ENCODE measurements around the gene RTEL1. TPM values are rescaled to one million over a fixed set of nuclear protein-coding genes. Genes with fewer than 3 reads are reported as not detected.
A peak's percentile ranks its signal among the peaks of the same experiment; 100 is the strongest.

RTEL1 gene
- 10 to 100 TPM in 1 of 2 donors, 1 to 10 TPM in 1; 7.3 to 50.4 TPM for total RNA-seq

GRCh38 chr20:63657937-63658748, at the start of gene RTEL1:
Gene RTEL1, plus strand, starts transcription at chr20:63658312. Its CDS starts 1,091 bp downstream, at chr20:63659403.
- Histone ChIP-seq H3K36me3 (replicated peaks in 1 of 2; ENCODE audit: insufficient read depth in 1 of 2, low read depth in 2 of 2) (peaks cover 0 to 1% of the 10 kb centered on the region in 2 donors), H3K4me3 (peak within 1 kb of the TSS; percentile 39 to 70), H3K27me3 (no peaks in the 10 kb centered on the region), H3K27ac (peak within 1 kb of the TSS; percentile 65 to 86 (median 75)), H3K4me1 (peaks cover 31% of the 10 kb centered on the region), H3K9me3 (no peaks in the 10 kb centered on the region)
- 0 to 4% methylated on average over 5 to 62 of the region's 73 CpGs for WGBS, 2 donors
- intact Hi-C loops (cut with DNase I): loop anchor here (10.0 kb wide), 1 partner anchor 77 kb away; the partner anchor contains the start of genes LIME1 and SLC2A4RG
- peak in 3 of 7 experiments; percentile 27 to 40 (median 35) for TF ChIP-seq CTCF (IDR thresholded peaks at IDR 0.05)
- TF ChIP-seq POLR2A (IDR thresholded peaks at IDR 0.05): peak in 2 of 3 donors; percentile 56 to 57
- ATAC-seq (peak; percentile 93), DNase-seq (peak; percentile 87 to 91 (median 90))

GRCh38 chr20:63610581-63611435, 47.3 kb upstream of the RTEL1 start:
- DNase-seq: no peak
- H3K27me3 ChIP-seq: no peaks in the 10 kb centered on the region

GRCh38 chr20:63611646-63612045, 46.5 kb upstream of the RTEL1 start:
- 91 to 93% methylated on average over 9 to 10 of the region's 10 CpGs for WGBS, 2 donors
- Histone ChIP-seq H3K27me3 (no peaks in the 10 kb centered on the region), H3K27ac (no peak overlapping the region), H3K4me3 (no peak overlapping the region), H3K36me3 (replicated peaks in 1 of 2; ENCODE audit: insufficient read depth in 1 of 2, low read depth in 2 of 2) (peaks cover 0 to 2% of the 10 kb centered on the region in 2 donors), H3K4me1 (no peaks in the 10 kb centered on the region), H3K9me3 (no peaks in the 10 kb centered on the region)
- intact Hi-C loops (cut with DNase I): no loop called here
- TF ChIP-seq CTCF (IDR thresholded peaks at IDR 0.05) (no peak), POLR2A (IDR thresholded peaks at IDR 0.05) (no peak)
- ATAC-seq: no peak
- no peak for DNase-seq

More at GRCh38 chr20:63610581-63611435, 47.3 kb upstream of the RTEL1 start:
- Histone ChIP-seq H3K4me1 (no peaks in the 10 kb centered on the region), H3K36me3 (replicated peaks in 1 of 2; ENCODE audit: insufficient read depth in 1 of 2, low read depth in 2 of 2) (no peaks in the 10 kb centered on the region), H3K9me3 (no peaks in the 10 kb centered on the region), H3K4me3 (no peak overlapping the region), H3K27ac (no peak overlapping the region)
- no peak for TF ChIP-seq CTCF (IDR thresholded peaks at IDR 0.05)
- no peak for TF ChIP-seq POLR2A (IDR thresholded peaks at IDR 0.05)
- intact Hi-C loops (cut with DNase I): no loop called here
- ATAC-seq: no peak
- WGBS, 2 donors: 78 to 88% methylated on average over 8 to 17 of the region's 17 CpGs

GRCh38 chr20:63612276-63612931, 45.7 kb upstream of the RTEL1 start:
- Histone ChIP-seq H3K4me1 (no peaks in the 10 kb centered on the region), H3K27me3 (no peaks in the 10 kb centered on the region), H3K36me3 (replicated peaks in 1 of 2; ENCODE audit: insufficient read depth in 1 of 2, low read depth in 2 of 2) (peaks cover 0 to 2% of the 10 kb centered on the region in 2 donors), H3K9me3 (no peaks in the 10 kb centered on the region), H3K4me3 (no peak overlapping the region), H3K27ac (no peak overlapping the region)
- 75 to 78% methylated on average over 18 to 20 of the region's 20 CpGs for WGBS, 2 donors
- intact Hi-C loops (cut with DNase I): no loop called here
- TF ChIP-seq CTCF (IDR thresholded peaks at IDR 0.05) (no peak), POLR2A (IDR thresholded peaks at IDR 0.05) (no peak)
- ATAC-seq (no peak), DNase-seq (no peak)

Data from body of pancreas (tissue), 4 donors.